CD4-positive, alpha-beta T cell treated with Interleukin-4 for 1 hour (primary cell): ENCODE results near the gene CENPU.
A peak's percentile ranks its signal among the peaks of the same experiment; 100 is the strongest.
"Not testable (repeated sequence)": the region's sequence is repeated elsewhere in the genome, so short reads cannot be mapped to it uniquely, and the experiment has no call there.

Source experiments
- DNase-seq, 2 donors: peaks; one replicate each; pipeline ENCODE4 v3.0.0-alpha.2; 2020 to 2022

CENPU gene, protein sequence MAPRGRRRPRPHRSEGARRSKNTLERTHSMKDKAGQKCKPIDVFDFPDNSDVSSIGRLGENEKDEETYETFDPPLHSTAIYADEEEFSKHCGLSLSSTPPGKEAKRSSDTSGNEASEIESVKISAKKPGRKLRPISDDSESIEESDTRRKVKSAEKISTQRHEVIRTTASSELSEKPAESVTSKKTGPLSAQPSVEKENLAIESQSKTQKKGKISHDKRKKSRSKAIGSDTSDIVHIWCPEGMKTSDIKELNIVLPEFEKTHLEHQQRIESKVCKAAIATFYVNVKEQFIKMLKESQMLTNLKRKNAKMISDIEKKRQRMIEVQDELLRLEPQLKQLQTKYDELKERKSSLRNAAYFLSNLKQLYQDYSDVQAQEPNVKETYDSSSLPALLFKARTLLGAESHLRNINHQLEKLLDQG

DNA sequence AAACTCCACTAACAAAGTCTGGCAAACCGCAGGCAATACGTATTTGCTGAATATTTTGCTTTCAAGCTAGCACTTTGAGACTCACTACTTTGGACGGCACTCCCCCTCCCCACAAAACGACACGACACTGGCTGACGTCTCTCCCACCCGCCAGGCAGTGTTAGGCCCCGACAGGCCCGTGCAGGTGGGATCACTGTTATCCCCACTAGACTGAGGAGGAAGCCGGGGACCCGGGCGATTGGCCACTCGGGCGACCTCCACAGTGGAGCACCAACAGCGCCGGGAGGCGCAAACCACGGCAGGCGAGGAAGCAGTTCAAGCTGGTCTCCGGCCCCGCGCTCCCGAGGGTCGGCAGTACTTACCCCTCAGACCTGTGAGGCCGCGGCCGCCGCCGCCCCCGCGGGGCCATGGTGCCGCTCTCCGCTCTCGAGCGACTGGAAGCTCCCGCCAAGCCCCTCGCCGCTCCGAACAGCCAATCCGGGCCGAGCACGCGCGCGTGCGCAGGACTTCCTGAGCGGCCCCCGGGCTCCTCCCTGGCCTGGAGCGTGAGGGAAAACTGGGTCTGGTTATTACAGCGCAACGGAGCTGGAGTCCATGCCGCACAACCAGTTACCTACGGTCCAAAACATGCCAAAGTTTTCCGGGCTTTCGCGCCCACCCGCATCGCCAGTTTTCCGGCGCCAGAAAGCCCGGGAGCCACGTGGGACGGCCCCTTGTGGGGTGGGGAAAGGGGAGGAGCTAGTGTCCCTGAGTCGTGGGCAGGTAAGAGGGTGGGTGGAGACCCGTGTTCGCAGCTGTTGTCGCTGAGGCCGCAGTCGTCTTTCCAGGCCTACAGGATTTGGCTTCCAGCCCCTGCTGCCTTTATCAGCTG, at the start of gene CENPU:
TSS of gene CENPU (minus strand) at position 443 of the 871 bp plus-strand sequence. CDS start at position 409, 34 bp downstream.
- peak; percentile 96 to 97 for DNase-seq

DNA sequence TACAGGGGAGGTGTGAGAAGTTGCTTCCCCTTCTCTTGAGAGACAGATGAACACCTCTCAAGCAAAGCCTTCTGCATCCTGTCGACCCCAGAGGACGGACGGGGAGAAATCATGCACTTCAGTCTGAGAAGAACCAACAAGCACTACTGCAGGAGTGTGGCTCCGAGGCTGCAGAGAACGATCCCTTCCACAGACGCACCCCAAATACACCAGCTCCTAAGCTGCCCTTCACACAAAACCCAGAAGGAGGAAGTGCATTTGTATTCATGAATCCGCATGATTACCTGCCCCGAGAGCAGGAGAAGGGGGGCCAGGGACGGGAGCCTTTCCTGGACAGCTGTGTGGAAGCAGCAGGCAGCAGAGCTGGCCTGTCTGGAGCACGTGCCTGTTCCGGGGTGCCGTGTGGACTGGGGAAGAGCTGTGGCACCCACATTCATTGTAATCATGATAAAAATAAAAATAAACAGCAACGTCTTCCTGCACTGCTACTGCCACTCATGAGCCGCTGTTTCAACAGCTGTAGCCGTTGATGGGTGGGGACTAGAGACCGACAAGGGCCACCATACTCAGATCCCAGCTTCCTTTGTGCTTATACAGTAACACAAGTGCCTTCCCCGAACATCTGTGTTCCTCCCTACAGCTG, 49.0 kb upstream of the CENPU start:
- no peak for DNase-seq

DNA sequence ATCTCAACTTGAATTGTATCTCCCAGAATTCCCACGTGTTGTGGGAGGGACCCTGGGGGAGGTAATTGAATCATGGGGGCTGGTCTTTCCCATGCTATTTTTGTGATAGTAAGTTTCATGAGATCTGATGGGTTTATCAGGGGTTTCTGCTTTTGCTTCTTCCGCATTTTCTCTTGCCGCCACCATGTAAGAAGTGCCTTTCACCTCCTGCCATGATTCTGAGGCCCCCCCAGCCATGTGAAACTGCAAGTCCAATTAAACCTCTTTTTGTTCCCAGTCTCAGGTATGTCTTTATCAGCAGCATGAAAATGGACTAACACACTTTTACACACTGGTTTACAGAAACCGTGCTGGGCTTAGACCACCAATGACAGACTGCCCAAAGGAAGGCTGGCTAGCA, 45.3 kb upstream of the CENPU start:
- DNase-seq: not testable (repeated sequence)

DNA sequence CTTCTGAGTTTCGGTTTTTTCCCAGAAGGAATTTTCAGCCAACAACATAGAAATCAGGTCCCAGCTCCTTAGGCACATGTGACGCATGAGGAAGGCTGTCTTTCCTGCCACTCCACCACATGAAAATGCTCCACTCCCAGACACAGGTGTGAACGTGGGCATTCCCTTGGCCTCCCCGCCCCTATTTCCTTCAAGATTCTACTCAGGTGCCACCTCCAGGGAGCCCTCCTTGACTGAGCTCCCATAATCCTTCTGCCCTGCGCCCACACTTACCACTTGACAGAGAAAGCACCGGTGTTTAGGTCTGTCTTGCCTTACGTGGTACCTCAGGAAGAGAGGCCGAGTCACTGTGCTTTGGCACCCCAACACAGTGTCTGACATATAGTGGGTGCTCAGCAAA, 44.4 kb upstream of the CENPU start:
- DNase-seq: no peak

DNA sequence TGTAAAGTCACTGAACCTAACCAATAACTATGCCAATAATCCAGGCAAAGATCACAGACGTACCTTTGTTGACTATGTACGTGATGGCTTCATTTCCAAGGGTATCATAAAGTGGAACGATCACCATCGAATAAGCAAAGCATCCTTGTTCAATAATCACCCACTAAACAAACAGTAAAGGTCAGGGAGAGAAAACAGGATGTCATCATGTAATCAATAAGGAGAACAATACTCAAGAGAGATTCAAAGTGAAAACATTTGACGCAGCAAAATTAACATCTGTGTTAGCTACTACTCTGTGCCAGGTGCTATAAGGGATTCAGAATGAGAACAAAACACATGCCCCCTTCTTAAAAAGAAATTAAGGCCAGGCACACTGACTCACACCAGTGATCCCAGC, 42.9 kb upstream of the CENPU start:
- no peak for DNase-seq

DNA sequence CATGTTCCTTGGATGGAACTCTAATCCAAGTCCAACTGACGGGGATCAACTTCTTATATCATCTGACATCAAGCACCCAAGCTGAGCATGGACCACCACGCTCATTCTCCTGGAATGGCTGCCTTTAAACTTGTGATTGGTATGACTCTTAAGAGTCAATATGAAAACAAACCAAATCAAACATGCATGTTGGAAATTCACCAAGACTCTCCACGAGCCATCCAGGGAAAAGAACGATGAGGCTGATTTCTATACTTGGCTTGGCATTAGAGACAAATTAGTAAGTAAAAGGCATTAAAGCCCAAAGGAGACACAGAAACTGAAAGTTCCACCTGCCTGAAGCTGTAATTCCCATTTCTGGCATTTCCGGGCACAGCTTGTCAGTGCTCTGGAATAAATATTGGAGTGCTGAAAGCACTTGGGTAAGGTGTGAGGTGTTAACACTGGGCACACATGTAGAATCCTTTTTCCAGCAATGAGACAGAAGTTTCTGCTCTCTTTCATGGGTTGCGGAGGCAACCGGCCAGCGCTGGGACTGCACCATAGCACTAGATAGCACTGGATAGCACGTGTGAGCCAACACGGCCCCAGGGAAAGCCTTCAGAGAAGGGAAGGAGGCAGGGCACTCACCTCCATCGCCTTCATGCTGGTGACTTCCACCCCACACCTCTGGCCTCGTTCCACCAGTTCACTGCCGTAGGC, 42.1 kb upstream of the CENPU start:
- no peak for DNase-seq

DNA sequence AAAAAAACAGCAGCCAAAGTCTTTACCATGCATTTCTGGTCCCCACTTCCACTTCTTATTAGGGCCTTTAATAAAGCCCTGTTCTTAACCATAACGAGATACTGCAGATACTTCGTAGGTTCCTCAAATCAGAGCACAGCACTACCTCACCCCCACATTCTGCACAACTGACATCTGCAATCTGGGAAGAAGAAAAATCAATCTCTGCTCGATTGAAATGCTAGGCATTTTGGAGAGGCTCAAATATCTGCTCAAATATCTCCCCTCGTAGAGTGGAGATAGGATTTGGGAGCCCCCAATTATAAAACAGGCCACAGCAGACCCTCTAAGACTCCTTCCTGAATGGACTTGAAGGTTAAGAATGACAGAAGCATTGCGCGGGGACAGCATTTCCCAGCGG, 40.3 kb upstream of the CENPU start:
- no peak for DNase-seq

DNA sequence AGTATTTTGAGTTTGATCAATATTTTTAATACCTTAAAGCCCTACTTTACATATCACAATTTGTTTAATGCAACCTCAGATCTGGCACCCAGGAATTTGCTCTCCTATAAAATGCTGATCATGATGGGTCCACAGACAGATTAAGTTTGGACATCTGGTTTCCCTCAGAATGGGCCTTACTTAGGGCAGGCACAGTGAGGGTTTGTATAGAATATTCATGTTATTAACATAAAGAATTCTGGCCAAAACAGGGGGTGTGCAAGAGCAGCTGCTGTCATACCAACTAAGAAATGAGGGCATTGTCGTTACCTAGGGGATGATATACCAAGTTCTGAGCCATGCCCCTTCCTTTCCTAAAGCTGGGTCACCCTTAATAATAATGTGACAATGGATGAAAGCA, 37.5 kb upstream of the CENPU start:
- DNase-seq: no peak

DNA sequence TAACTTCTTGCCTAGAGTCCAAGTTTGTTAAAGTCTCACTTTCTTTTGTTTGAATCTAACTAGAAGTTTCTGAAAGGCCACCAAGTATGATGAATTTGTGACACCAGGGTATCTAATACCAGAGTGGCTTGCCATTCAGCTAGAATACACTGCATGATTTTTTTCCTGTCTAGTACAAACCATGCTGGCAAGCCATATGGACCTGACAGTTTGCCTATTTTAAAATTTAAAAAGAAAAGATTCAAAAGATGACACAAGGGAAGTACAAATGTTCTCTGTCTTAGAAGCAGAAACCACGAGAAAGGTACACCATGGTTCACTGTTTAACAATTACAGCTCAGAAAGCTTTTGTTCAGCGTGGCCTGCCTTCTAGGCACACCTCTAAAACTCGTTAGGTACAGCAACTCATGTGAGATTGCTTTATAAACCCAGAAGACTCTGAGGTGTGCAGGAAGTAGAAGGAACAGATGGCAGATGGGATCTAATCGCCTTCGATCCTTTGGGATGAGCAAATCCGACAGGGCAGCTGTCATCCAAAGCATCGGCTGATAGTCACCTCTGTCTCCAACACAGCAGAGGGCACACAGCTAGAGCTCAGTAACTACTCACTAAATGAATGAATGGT, 35.4 kb upstream of the CENPU start:
- DNase-seq: no peak

DNA sequence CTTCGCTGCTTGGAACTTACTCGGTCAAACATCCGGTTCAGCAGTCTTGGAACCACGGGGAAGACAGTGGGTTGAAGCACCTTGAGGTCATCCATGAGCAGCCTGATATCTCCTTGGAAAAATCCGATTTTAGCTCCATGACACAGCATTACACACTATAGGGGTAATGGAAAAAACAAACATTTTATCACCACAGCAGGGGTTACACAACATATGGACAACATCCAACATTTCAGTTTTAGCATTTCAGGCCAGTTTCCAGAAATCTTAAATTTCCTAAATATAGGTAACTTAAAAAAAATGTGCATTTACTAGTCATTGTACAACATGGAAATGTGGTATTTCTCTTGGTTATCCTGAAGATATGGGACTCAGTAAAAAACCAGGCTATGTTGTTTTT, 34.4 kb upstream of the CENPU start:
- DNase-seq: no peak

DNA sequence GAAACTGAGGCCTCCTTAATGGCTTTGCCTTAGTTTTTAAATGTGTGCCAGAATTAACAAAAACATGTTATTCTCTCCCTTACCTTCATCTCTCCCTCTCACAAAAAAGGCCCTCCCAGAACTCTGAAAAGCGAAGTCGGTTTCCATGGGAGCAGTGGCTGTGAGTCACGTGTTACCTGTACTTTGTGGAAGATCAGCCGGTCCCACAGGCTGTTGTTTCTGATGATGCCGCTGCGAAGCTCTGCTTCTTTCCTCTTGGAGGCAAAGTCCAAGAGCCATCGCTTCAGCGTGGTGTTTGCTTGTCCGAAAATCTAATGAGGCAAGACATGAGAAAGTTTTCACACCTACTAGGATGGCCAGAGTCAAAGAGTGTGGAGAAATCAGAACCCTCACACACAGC, 32.5 kb upstream of the CENPU start:
- DNase-seq: no peak

DNA sequence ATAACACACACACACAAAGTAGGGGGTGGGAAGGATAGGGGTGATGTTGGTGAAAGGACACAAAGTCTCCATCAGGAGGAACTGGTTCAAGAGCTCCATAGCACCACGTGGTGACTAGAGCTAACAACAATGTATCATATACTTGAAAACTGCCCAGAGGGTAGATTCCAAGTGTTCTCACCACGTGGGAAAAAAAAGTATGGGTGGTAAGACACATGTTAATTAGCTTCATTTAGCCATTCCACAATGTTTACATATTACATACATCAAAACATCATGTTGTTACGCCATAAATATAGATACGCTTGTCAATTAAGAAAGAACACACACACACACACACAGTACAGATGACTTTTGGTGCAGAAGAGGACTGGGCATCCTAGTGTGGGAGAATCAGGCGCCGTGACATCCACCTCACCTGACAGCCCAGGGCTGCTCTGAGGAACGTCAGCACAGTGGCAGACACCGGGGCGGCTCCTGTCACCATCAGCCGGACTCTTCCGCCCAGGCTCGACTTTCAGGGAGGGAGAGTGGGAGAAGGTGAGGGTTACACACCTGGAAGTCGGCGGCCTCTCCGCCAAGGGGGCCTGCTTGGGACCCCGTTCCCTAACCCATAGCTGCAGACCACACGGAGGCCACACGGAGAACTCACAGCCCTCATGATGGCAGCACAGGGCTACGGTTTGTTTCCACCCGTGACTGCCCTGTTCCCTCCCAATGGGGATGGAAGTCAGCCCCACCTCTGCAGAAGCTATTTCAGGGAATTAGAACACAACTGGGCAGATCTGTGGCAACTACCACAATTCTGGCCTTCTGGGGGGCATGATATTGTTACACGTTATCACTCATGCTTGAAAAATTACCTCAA, 31.8 kb upstream of the CENPU start:
- DNase-seq: no peak

DNA sequence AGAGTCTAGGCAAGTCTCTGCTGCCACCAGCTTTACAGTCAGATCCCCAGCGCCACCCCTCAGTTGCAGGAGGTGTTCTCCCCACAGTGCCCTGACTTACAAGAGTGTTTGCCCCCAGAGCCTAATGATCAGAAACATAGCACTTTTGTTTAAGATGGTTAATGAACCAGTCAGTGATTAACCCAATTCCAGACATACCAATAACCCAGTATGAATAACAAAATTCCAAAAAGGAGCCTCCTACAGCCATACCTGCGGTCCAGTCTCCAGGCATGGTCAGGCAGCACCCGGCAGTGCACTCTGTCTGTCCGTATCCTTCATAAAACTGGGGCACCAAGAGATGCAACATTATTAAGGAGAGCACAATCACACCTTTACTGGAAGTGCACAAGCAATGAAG, 30.7 kb upstream of the CENPU start:
- DNase-seq: no peak

DNA sequence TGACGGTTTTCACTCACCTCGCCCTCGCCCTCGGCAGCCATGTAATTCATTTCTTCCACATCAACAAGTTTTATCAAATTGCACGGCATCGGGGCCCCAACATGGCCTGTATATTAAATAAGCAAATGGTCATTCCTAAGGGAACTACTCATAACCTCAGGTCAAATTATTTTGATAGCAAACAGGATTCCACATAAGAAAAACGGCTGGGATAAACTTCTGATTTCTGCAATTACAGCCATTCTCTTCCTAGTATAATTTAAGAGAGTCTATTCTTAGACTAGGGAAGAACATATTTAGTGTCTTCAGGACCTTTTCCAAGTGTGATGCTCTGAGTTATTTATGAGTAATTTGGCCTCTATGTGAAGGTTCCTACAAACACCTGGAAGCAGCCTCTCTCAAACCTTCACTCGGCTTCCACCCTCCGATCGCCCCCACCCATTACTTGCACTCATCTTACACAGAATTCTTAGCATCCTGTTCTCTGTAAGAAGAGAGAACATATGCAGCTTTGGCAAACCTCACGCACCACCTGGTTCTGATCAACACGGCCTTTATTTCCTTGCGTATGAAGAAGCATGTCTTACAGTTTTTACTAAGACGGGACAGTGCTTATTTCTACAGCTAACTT, 29.4 kb upstream of the CENPU start:
- no peak for DNase-seq

DNA sequence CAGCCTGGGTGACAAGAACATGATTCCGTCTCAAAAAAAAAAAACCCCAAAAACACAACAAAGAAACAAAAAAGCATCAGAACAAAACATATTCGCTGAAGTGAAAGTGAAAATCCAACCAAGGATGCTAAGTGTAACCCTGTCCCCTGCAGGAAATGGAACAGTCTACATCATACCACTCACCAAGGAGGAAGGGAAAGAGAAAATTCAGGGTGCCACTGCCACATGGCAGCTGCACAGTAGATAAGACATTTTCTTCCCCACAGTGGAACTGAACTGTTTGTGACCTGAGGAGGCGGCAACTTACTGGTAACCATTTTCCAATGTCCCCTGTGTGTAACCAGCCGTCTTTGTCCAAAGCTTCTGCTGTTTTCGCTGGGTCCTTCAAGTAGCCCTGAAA, 28.2 kb upstream of the CENPU start:
- DNase-seq: peak; percentile 23 to 70

DNA sequence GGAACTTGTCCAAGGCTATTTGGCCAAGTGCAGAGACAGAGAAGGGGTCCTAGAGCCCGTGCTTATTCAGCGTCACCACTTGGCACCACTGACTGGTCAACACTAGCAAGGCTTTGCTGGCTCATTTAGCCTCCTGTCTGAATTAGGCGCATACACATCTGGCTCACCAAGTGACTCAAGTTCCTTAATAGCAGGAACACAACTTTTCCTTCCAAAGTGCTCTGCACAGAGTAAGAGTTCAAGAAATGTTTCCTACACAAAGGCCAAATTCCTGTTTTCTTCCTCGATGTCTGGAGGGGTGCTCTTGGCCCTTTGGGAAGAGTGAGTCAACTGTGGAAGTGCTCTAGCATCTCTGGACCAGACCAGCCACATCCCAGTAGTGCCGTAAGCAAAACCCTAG, 26.8 kb upstream of the CENPU start:
- DNase-seq: no peak

DNA sequence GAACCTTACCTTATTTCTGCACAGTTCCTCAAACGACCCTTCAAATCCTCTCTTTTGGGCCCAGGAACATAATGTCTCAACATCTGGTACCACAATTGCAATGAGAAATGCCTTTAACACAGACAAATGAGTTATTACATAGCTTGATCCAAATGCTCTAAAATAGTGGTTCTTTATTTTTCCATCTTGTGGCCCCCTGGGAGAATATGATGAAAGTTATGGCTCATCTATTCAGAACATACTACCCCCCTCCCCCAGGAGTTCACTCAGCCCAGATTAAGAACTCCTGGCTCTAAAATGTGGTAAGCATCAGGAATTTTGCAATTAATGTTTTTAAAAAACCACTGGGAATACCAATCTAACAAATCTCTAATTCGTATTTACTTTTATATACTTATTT, 23.9 kb upstream of the CENPU start:
- no peak for DNase-seq

DNA sequence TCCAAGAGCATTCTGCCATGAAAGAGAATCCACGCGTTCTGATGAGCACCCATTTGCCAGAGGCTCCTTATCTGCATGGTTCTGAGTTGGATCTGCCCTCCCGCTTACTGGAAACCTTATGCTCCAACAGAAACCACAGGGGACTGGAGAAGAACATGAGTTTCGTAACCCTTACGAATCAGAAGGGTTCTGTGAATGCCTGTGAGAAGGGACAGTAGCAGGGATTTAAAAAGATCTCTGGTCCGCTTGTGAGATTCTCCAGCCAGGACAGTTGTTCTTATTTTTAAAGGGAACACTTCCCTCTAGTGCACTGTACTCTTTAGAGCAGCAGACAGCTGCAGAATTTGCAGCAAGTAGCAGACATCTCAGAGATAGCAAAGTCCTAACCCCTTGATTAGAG, 22.5 kb upstream of the CENPU start:
- DNase-seq: no peak

DNA sequence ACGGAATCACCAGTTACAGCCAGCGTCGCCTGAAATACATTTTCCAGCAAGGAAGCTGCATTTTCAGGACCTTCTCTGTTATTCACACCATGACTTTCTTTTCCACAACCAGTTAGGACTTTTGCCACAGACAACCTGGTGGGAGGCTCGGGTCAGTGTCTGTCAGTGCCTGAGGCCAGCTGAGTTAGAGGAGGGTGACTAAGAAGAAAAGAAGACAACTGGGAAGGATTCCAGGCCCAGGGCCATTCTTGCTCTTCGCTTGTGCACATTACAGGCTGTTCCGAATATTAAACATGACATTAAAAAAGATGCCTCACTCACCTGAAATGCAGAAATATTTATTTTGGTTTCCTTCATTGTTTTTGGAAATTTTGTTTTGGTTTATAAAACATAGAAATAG, 21.4 kb upstream of the CENPU start:
- DNase-seq: no peak

DNA sequence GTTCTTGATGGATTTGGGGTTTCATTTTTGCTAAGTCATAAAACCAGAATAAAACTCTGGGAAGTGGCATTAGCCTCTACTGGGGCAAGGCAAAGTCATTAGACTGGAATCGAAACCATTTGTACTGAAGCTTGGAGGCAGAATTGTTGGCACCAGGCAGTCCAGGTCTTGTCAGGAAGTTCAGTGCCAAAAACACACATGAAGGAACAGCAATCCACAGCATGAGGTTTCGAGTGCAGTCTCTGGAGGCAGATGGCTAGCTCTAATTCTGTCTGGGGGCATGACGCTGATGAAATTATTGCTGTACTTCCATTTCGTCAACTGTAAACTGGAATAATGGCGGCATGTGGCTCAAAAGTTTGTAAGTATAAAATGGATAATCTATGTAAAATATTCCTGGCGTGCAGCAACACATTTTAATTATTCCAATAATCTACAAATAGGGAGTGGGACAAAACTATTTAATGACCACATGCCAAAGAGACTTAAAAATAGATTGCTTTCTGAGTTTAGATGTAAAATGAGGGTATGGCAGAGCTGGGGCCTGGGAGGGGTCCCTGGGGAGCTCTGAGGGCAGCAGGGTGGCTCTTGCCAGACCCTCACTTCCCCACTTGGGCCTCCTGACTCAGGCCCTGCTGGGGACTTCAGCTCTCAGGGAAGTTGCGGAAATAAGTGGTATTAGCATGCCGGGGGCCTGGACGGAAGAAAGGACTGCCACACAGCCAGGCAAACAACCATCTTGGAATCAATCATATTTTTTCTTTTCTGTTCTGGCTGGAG, 18.8 kb upstream of the CENPU start:
- no peak for DNase-seq
